Measurements from ENCODE around the gene TENT4A.
"Not testable (repeated sequence)": the region's sequence is repeated elsewhere in the genome, so short reads cannot be mapped to it uniquely, and the experiment has no call there.

Gene TENT4A

GRCh38 chr5:6773342-6774035 lies 60.3 kb downstream of the TENT4A start:
- peak; percentile 67 for DNase-seq (ENCODE audit: low spot score)

DNA sequence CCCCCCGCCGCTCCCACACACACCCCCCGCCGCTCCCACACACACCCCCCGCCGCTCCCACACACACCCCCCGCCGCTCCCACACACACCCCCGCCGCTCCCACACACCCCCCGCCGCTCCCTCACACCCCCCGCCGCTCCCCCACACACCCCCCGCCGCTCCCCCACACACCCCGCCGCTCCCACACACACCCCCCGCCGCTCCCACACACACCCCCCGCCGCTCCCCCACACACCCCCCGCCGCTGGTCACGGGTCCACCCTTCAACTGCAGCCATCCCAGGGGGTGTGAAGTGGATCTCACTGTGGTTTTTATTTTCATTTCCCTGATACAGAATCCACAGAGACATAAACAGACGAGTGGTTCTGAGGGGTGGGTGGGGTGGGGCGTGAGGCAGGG lies 61.0 kb downstream of the TENT4A start:
- not testable (repeated sequence) for DNase-seq (ENCODE audit: low spot score)

DNA sequence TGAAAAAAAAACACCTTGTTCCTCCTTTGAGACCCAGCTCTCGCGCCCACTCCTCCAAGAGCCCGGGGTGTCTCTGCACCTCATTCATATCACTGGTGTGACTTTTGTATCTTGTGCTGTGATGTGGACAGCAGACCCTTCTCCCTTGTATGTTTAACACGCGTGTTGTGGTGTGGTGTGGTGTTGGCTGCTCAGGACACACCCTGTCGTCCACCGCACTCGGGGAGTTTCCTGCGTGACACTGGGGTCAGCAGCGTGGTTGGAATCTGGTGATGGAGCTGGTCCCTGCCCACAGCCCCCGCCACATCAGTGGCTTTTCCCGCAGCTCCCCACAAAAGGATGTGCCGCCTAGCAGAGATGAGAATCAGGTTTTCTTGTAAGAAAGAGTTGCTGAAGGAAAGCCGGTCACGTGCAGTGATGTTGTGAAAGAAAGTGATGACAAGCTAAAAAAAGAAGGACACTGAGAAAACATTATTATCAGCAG lies 61.5 kb downstream of the TENT4A start:
- no peak for DNase-seq (ENCODE audit: low spot score)

DNA sequence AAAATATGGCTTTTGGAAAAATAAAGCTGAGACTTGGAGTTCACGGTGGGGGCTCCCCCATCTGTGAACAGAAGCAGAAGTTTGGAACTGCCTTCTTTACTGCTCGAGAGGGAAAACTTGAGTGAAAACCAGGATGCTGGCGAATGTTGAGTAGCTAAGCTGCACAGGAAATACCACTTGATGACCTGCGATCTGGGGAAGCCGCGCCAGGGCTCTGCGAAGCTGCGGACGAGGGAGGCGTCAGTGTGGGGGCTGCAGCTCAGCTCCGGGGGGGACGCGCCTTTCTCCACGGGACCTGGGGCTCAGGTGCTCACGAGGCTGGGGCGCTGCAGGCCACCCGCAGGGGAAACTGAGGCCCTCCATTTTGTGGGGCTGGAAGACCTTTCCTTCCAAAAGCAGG lies 62.3 kb downstream of the TENT4A start:
- DNase-seq (ENCODE audit: low spot score), result no peak

GRCh38 chr5:6780802-6781391 lies 67.7 kb downstream of the TENT4A start:
- no peak for DNase-seq (ENCODE audit: low spot score)

DNA sequence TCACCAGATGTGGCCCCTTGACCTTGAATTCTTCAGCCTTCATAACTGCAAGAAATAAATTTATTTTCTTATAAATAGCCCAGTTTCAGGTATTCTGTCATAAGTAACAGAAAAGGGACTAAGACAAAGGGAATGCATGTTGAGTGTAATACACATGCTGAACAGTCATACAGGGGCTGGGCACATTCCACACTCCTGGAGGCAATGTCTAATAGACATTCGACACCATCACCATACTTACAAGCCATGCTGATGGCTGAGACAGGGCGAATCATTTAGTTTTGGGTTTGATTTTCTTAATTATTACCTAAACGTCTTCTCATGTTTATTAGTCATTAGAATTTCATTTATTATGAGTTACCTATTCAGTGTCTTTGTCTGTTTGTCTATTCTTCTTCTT lies 68.5 kb downstream of the TENT4A start:
- no peak for DNase-seq (ENCODE audit: low spot score)

DNA sequence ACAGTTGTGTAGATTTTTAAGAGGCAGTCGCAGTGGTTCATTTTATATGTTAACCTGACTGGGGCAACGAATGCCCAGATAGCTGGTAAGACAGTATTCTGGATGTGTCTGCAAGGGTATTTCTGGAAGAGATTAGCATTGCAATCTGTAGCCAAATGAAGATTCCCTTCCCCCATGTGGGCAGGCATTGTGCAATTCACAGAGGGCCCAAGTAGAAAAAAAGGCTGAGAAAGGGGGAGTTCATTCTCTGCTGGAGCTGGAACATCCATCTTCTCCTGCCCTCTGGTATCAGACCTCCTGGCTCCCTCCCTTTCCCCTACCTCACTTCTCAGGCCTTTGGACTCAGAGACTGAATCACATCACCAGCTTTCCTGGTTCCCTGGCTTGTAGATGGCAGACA lies 70.6 kb downstream of the TENT4A start:
- no peak for DNase-seq (ENCODE audit: low spot score)

DNA sequence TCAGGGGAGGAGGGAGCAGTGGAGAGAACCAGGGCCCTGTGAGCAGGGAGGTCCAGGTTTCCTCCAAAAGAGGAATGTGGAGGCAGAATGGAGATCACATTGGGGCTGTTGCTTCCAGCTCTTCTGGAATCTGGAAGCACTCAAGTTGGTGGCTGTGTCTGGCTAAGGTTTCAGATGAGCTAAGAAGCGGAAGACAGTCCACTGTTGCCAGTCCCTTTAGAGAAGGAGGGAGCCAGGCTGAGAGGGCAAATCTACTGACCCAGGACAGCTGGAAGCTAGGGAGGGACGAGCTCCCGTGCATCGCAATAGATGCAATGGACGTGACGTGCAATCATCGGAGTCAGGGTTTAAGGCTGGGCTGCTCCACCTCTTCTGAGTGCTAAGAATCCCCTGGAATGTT lies 71.2 kb downstream of the TENT4A start:
- no peak for DNase-seq (ENCODE audit: low spot score)

DNA sequence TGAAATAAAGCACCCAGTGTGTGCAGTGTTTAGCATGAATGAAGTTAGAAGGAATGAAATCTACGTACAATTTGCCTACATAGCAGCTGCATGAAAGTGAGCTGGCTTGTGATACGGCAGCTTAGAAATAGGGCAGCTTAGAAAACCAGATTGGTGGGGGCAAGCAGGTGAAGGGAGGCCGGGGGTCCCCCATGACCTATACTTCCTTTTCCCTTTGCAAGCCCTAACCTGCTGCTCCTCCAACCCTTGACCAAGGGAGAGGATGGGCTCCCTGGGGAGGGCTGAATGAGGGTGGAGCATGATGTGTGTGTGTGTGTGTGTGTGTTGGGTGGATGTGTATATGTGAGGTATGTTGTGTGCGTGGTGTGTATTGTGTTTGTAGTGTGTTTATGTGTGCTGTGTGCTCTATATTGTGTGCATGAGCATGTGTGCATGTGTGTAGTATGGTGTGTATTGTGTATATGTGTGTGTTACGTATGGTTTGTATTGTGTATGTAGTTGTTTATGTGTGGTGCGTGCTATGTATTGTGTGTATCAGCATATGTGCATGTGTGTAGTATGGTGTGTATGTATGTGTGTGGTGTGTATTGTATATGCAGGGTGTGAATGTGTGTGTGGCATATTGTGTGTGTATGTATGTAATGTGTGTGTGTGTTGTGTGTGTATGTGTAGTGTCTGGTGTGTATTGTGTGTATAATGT lies 72.1 kb downstream of the TENT4A start:
- no peak for DNase-seq (ENCODE audit: low spot score)

DNA sequence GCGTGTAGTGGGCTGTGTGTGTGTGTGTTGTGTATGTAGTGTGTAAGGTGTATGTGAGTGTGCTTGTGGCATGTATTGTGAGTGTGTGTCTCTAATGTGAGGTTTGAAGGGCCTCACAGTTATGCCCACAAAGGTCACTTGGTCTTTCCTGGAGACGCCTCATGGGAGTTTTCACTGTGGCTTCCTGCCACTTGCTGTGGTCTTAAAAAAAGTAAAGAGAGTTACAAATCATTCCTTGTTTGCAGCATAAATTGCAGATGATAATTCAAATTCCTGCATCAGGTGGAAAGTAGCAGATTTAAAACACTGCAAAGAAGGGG lies 72.6 kb downstream of the TENT4A start:
- no peak for DNase-seq (ENCODE audit: low spot score)

DNA sequence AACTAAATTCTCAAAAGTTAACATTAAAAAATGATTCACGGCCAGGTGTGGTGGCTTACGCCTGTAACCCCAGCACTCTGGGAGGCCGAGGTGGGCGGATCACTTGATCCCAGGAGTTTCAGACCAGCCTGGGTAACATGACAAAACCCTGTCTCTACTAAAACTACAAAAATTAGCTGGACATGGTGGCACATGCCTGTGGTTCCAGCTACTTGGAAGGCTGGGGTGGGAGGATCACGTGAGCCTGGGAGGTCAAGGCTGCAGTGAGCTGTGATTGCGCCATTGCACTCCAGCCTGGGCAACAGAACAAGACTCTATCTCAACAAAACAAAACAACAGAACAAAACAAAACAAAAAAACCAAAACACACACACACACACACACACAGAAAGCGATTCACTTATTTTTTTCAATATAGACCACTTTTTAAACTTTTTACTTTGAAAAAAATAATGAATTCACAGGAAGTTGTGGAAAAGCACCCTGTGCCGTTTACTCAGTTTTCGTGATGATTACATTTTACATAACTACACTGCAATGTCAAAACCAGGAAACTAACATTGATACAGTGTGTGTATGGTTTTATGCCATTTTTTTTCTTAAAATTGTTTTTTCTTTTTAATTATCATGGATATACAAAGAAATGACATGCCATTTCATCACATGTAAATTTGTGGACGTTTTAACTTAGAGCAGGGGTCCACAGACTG lies 73.7 kb downstream of the TENT4A start:
- no peak for DNase-seq (ENCODE audit: low spot score)

DNA sequence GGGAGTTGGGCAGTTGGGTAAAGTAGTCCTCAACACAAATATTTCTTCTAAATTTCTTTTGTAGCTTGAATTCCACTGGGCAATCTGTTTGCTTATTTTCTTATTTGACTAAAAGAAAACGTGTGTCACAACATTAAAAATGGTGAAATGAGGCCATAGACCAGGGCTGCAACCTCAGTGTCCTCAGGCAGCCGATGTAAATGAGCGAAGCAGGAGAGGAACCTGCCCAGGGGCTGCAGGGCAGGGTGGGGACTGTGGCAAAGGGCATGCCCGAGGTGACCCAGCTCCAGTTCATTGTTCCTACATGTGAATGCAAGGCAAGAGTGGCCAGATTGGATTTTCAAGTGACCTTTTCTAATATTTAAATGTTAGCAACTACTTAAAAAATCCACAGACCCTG lies 74.7 kb downstream of the TENT4A start:
- no peak for DNase-seq (ENCODE audit: low spot score)

- DNase-seq (ENCODE audit: low spot score), result no peak
These were observed 75.2 kb downstream of the TENT4A start for GRCh38 chr5:6788439-6788838.

- DNase-seq (ENCODE audit: low spot score), result no peak
These were observed 75.9 kb downstream of the TENT4A start for GRCh38 chr5:6788956-6789649.

DNA sequence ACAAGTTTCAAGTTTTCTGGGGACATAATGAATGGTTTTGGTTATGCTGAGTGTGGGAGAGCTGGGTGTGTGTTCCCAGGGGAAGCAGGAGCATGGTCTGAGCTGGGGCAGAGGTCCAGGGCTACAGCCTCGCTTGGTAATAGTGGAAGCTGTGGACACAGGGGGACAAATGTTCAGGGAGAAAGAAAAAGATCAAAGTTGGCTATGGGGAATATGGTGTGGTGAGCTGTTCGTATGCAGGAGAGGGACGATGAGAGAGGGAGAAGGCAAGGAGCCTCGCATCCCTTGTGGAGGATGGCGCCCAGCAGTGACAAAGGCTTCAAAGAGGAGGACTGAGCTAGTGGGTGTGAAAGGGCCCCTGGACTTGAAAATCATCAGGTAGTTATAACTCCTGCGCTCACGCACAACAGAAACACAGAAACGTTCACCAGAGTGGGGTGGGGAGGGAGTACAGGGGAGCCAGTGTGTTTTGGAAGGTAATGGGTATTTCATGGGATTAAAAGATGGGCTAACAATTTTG lies 77.2 kb downstream of the TENT4A start:
- no peak for DNase-seq (ENCODE audit: low spot score)

GRCh38 chr5:6791031-6791430 lies 77.8 kb downstream of the TENT4A start:
- no peak for DNase-seq (ENCODE audit: low spot score)

DNA sequence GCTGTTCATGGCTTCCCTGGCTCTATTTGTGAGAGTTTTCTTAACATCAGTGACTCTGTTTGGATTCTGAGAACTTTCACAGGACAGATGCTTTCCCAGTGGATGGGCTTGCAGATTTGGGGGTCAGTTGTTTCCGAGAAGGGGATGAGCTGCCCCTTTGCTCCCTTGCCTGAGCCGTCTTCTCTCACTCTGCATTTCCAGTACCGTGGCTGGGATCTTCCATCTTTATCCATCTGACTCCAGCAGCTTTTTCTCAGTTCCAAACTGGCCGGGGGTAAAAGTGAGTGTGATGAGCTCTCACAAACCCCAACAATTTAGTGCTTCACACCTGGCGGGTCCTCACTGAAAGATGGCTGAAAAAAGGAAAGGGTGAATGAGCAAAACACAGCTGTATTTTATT lies 79.1 kb downstream of the TENT4A start:
- no peak for DNase-seq (ENCODE audit: low spot score)

DNA sequence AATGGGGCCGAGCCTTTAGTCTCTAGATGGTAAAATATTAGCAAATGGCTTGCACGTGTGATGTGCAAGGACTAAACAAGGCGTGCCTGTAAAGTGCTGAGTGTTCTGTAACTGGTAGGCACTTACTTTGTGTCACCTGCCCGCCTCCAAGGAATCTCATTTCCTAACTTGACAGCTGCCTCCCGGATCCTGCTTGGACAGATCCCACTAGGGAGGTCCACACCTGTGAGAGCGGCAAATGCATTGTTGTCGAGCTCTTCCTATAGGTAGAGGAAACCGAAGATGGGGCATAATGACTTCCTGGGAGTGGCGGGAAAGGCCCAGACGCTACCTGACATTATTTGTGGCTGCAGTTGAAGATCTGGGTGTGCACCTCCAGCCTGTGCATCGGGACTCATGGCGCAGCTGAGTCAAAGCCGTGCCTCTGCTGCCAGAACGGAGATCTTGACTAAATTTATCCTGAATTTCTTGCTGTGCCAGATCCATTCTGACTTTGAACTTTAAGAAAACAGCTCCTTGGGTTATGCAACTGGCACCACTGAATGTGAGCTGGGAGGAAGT lies 79.8 kb downstream of the TENT4A start:
- DNase-seq (ENCODE audit: low spot score), result no peak

- no peak for DNase-seq (ENCODE audit: low spot score)
These were observed 88.0 kb downstream of the TENT4A start for GRCh38 chr5:6801236-6801635.

DNA sequence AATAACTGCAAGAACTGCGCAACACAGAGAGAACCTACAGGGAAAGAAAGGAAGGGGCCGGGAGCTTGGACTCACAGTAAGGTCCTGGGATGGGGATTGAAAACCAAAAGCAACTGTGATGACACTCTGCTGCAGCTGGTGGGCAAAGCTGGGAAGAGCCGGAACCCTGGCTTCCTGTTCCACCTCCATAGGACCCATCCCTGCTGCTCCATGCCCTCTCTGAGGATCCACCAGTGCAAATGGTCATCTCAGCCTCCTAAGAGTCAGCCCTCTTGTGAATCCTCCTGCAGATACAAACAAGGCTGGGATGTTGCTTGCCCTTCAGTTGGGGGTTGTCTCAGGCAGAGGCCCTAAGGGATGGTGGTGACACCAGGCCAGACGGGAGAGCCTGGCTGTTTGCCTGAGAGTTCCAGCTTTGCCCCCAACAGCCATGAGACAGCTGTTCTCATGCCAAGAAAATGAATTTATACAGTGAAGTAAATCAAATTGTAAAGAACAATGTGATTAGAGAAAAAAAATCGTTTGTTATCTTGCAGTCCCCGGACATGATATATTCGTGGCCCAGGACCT lies 90.8 kb downstream of the TENT4A start:
- no peak for DNase-seq (ENCODE audit: low spot score)

- no peak for DNase-seq (ENCODE audit: low spot score)
These were observed 91.7 kb downstream of the TENT4A start for GRCh38 chr5:6804766-6805501.
